ENCODE data around the gene NPLOC4. TPM values are rescaled to one million over a fixed set of nuclear protein-coding genes. Genes with fewer than 3 reads are reported as not detected.

The NPLOC4 gene
- total and polyA plus RNA-seq, 2 of the 13 experiments (the other 11 are each of a cell fraction or from before 2014, with no cell fraction given), result 57.0 to 97.0 TPM

DNA sequence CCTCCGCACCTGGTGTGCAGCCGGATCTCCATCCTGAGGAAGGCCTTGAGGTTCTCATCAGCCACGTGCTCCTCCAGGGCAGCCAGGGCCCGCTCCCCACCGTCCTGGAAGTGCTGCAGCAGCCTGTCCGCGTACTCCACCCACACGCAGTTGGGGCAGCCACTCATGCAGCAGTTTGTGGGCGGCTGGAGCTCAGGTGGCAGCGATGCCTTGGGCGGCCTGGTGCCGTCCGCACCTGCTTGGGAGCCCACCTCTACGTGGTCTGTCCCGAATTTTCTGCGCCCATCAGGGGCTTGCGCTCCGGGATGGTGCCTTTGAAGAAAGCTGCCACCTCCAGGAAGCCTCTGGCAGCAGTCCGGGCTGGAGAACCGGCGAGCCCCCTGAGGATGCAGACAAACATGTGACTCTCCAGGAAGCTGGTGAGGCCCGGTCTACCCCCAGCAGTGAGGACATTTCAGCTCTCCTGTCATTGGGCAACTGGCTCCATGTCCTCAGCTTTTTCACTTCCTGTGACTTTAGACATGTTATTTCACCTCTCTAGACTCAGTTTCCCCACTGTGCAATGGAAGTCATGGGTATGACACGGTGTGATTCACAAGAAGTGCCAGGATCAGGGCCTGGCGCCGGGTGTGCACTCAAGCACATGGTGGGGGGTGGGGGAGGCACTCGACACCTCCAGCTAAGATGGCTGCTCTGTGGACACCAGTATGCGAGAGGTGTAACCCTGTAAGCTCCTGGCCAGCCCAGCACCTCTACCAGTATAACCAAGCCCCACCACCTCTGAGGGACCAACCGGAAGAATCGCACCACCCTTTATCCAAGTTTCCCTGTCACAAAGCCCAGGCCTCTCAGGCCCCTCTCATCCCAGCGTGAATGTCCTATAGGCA, 28.5 kb upstream of the NPLOC4 start (continued):
- no peak for TF ChIP-seq ARNT2 (CRISPR knock-in tag; IDR thresholded peaks at IDR 0.05; ENCODE audit: low read depth)
- TF ChIP-seq MYNN (CRISPR knock-in tag; IDR thresholded peaks at IDR 0.05; ENCODE audit: low read depth), result no peak
- TF ChIP-seq POLR2AphosphoS2 (IDR thresholded peaks at IDR 0.05; ENCODE audit: low read depth, low read length), result no peak
- TF ChIP-seq, protein P1, sequence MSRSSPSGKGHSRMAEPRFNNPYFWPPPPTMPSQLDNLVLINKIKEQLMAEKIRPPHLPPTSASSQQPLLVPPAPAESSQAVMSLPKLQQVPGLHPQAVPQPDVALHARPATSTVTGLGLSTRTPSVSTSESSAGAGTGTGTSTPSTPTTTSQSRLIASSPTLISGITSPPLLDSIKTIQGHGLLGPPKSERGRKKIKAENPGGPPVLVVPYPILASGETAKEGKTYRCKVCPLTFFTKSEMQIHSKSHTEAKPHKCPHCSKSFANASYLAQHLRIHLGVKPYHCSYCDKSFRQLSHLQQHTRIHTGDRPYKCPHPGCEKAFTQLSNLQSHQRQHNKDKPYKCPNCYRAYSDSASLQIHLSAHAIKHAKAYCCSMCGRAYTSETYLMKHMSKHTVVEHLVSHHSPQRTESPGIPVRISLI (CRISPR knock-in tag; IDR thresholded peaks at IDR 0.05; ENCODE audit: borderline replicate concordance), result no peak
- TF ChIP-seq ZNF816 (CRISPR knock-in tag; IDR thresholded peaks at IDR 0.05; ENCODE audit: borderline replicate concordance), result 0 out of 2 replicates have a peak, but pooled peaks have one; percentile 24
- peak; percentile 29; the same call in 1 of the 2 replicates for TF ChIP-seq ZNF879 (CRISPR knock-in tag; IDR thresholded peaks at IDR 0.05)
- TF ChIP-seq, protein P2, sequence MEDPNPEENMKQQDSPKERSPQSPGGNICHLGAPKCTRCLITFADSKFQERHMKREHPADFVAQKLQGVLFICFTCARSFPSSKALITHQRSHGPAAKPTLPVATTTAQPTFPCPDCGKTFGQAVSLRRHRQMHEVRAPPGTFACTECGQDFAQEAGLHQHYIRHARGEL (CRISPR knock-in tag; IDR thresholded peaks at IDR 0.05), result no peak
- no peak for TF ChIP-seq ZNF883 (CRISPR knock-in tag; IDR thresholded peaks at IDR 0.05; ENCODE audit: not compliant biosample characterization)
- no peak for TF ChIP-seq CREM (IDR thresholded peaks at IDR 0.05)
- no peak for TF ChIP-seq CREM (CRISPR knock-in tag; IDR thresholded peaks at IDR 0.05)
- TF ChIP-seq ZNF432 (CRISPR knock-in tag; IDR thresholded peaks at IDR 0.05; ENCODE audit: borderline replicate concordance), result no peak
- TF ChIP-seq, protein P3, sequence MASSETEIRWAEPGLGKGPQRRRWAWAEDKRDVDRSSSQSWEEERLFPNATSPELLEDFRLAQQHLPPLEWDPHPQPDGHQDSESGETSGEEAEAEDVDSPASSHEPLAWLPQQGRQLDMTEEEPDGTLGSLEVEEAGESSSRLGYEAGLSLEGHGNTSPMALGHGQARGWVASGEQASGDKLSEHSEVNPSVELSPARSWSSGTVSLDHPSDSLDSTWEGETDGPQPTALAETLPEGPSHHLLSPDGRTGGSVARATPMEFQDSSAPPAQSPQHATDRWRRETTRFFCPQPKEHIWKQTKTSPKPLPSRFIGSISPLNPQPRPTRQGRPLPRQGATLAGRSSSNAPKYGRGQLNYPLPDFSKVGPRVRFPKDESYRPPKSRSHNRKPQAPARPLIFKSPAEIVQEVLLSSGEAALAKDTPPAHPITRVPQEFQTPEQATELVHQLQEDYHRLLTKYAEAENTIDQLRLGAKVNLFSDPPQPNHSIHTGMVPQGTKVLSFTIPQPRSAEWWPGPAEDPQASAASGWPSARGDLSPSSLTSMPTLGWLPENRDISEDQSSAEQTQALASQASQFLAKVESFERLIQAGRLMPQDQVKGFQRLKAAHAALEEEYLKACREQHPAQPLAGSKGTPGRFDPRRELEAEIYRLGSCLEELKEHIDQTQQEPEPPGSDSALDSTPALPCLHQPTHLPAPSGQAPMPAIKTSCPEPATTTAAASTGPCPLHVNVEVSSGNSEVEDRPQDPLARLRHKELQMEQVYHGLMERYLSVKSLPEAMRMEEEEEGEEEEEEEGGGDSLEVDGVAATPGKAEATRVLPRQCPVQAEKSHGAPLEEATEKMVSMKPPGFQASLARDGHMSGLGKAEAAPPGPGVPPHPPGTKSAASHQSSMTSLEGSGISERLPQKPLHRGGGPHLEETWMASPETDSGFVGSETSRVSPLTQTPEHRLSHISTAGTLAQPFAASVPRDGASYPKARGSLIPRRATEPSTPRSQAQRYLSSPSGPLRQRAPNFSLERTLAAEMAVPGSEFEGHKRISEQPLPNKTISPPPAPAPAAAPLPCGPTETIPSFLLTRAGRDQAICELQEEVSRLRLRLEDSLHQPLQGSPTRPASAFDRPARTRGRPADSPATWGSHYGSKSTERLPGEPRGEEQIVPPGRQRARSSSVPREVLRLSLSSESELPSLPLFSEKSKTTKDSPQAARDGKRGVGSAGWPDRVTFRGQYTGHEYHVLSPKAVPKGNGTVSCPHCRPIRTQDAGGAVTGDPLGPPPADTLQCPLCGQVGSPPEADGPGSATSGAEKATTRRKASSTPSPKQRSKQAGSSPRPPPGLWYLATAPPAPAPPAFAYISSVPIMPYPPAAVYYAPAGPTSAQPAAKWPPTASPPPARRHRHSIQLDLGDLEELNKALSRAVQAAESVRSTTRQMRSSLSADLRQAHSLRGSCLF (CRISPR knock-in tag; IDR thresholded peaks at IDR 0.05; ENCODE audit: borderline replicate concordance), result no peak
- no peak for TF ChIP-seq ZNF3 (CRISPR knock-in tag; IDR thresholded peaks at IDR 0.05)
- no peak for TF ChIP-seq GPN1 (CRISPR knock-in tag; IDR thresholded peaks at IDR 0.05; ENCODE audit: borderline replicate concordance)
- 0 out of 2 replicates have a peak, but pooled peaks have one; percentile 9 for TF ChIP-seq ZNF230 (CRISPR knock-in tag; IDR thresholded peaks at IDR 0.05)
- no peak for TF ChIP-seq ZNF850 (CRISPR knock-in tag; conservative IDR thresholded peaks at IDR 0.05)
- TF ChIP-seq, protein P4, sequence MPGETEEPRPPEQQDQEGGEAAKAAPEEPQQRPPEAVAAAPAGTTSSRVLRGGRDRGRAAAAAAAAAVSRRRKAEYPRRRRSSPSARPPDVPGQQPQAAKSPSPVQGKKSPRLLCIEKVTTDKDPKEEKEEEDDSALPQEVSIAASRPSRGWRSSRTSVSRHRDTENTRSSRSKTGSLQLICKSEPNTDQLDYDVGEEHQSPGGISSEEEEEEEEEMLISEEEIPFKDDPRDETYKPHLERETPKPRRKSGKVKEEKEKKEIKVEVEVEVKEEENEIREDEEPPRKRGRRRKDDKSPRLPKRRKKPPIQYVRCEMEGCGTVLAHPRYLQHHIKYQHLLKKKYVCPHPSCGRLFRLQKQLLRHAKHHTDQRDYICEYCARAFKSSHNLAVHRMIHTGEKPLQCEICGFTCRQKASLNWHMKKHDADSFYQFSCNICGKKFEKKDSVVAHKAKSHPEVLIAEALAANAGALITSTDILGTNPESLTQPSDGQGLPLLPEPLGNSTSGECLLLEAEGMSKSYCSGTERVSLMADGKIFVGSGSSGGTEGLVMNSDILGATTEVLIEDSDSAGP (CRISPR knock-in tag; IDR thresholded peaks at IDR 0.05; ENCODE audit: borderline replicate concordance), result no peak
- TF ChIP-seq HDAC6 (IDR thresholded peaks at IDR 0.05; ENCODE audit: low read depth, low read length), result no peak
- TF ChIP-seq ZMYM3 (CRISPR knock-in tag; IDR thresholded peaks at IDR 0.05), result no peak
- TF ChIP-seq JARID2 (CRISPR knock-in tag; IDR thresholded peaks at IDR 0.05; ENCODE audit: insufficient replicate concordance), result no peak

Measured in HepG2 (cell line).